H9 (cell line): ENCODE measurements around the gene IGF1. TPM values are rescaled to one million over a fixed set of nuclear protein-coding genes. Genes with fewer than 3 reads are reported as not detected.

ENCODE experiments used
- DNase-seq: peaks from one replicate; pipeline ENCODE4 v3.0.0-alpha.2; 2017
- H2AFZ ChIP-seq: one replicate; pipeline ENCODE4 v1.6.1; 2013; ENCODE audit warnings: mild to moderate bottlenecking, low read length, control low read depth, moderate library complexity
- H2AK5ac ChIP-seq: 2 replicates; pipeline ENCODE4 v1.6.1; 2013; ENCODE audit warnings: low read length, control low read depth, mixed read lengths; ENCODE audit not compliant: insufficient read length
- H2BK120ac ChIP-seq: one replicate; pipeline ENCODE4 v1.6.1; 2013; ENCODE audit warnings: low read depth, mild to moderate bottlenecking, low read length, control low read depth, inconsistent platforms; ENCODE audit not compliant: poor library complexity, severe bottlenecking
- H2BK12ac ChIP-seq: 2 replicates; pipeline ENCODE4 v1.6.1; 2013; ENCODE audit warnings: low read length, control low read depth, mixed read lengths, low read depth; ENCODE audit not compliant: insufficient read length
- H2BK15ac ChIP-seq: 2 replicates; pipeline ENCODE4 v1.6.1; 2013; ENCODE audit warnings: low read depth, low read length, control low read depth
- H2BK20ac ChIP-seq: one replicate; pipeline ENCODE4 v1.6.1; 2013; ENCODE audit warnings: low read depth, mild to moderate bottlenecking, low read length, control low read depth, inconsistent platforms; ENCODE audit not compliant: poor library complexity, severe bottlenecking
- H2BK5ac ChIP-seq: 2 replicates; pipeline ENCODE4 v1.6.1; 2013; ENCODE audit warnings: low read length, control low read depth, mixed read lengths; ENCODE audit not compliant: insufficient read length
- H3K14ac ChIP-seq: 2 replicates; pipeline ENCODE4 v1.6.1; 2013; ENCODE audit warnings: low read length, control low read depth; ENCODE audit not compliant: insufficient read depth
- H3K18ac ChIP-seq: 2 replicates; pipeline ENCODE4 v1.6.1; 2013; ENCODE audit warnings: low read depth, mild to moderate bottlenecking, mixed read lengths, low read length, control low read depth; ENCODE audit not compliant: insufficient read length
- H3K23ac ChIP-seq: 2 replicates; pipeline ENCODE4 v1.6.1; 2013; ENCODE audit warnings: low read length, control low read depth, mixed read lengths, low read depth; ENCODE audit not compliant: insufficient read length
- H3K23me2 ChIP-seq: 2 replicates; pipeline ENCODE4 v1.6.1; 2013; ENCODE audit warnings: low read depth, mild to moderate bottlenecking, mixed read lengths, low read length, control low read depth; ENCODE audit not compliant: insufficient read length, poor library complexity, severe bottlenecking
- H3K27ac ChIP-seq: 2 replicates; pipeline ENCODE4 v1.5.1; 2013; ENCODE audit warnings: low read length, control low read depth, mixed read lengths, low read depth; ENCODE audit not compliant: insufficient read length
- H3K27me3 ChIP-seq: 2 replicates; pipeline ENCODE4 v1.6.1; 2013; ENCODE audit warnings: low read length, control low read depth, inconsistent platforms; ENCODE audit not compliant: insufficient read depth
- H3K4ac ChIP-seq: 2 replicates; pipeline ENCODE4 v1.6.1; 2013; ENCODE audit warnings: low read depth, mild to moderate bottlenecking, control low read depth, inconsistent platforms, low read length, moderate library complexity
- H3K4me1 ChIP-seq: 2 replicates; pipeline ENCODE4 v1.6.1; 2013; ENCODE audit warnings: low read length, control low read depth, inconsistent platforms; ENCODE audit not compliant: insufficient read depth
- H3K4me2 ChIP-seq: 2 replicates; pipeline ENCODE4 v1.6.1; 2013; ENCODE audit warnings: low read length, control low read depth, mixed read lengths; ENCODE audit not compliant: insufficient read length, insufficient read depth
- H3K56ac ChIP-seq: 2 replicates; pipeline ENCODE4 v1.6.1; 2013; ENCODE audit warnings: low read depth, mild to moderate bottlenecking, mixed read lengths, low read length, control low read depth; ENCODE audit not compliant: insufficient read length
- H3K79me1 ChIP-seq: 2 replicates; pipeline ENCODE4 v1.6.1; 2013; ENCODE audit warnings: low read depth, mild to moderate bottlenecking, moderate library complexity, low read length, control low read depth, inconsistent platforms; ENCODE audit not compliant: insufficient read depth, poor library complexity, severe bottlenecking
- H3K79me2 ChIP-seq: 2 replicates; pipeline ENCODE4 v1.6.1; 2013; ENCODE audit warnings: low read length, control low read depth, inconsistent platforms; ENCODE audit not compliant: insufficient read depth
- H3K9ac ChIP-seq: 2 replicates; pipeline ENCODE4 v1.6.1; 2013; ENCODE audit warnings: low read length, control low read depth, mixed read lengths; ENCODE audit not compliant: insufficient read length; ENCODE audit errors: extremely low read depth
- H3K9me3 ChIP-seq: one replicate; pipeline ENCODE4 v1.6.1; 2013; ENCODE audit warnings: low read depth, low read length, inconsistent platforms; ENCODE audit not compliant: control insufficient read depth
- H3T11ph ChIP-seq: one replicate; pipeline ENCODE4 v1.6.1; 2013; ENCODE audit warnings: mild to moderate bottlenecking, low read length, control low read depth, inconsistent platforms
- H4K20me1 ChIP-seq: one replicate; pipeline ENCODE4 v1.6.1; 2013; ENCODE audit not compliant: control insufficient read depth, insufficient read length, insufficient read depth
- H4K5ac ChIP-seq: 2 replicates; pipeline ENCODE4 v1.6.1; 2013; ENCODE audit warnings: low read depth, mild to moderate bottlenecking, mixed read lengths, low read length, control low read depth; ENCODE audit not compliant: insufficient read length
- H4K8ac ChIP-seq: replicated peaks from 2 replicates; pipeline ENCODE4 v1.6.1; 2013; ENCODE audit warnings: low read length, control low read depth, mixed read lengths, low read depth; ENCODE audit not compliant: insufficient read length
- H4K91ac ChIP-seq: 2 replicates; pipeline ENCODE4 v1.6.1; 2013; ENCODE audit warnings: low read depth, mild to moderate bottlenecking, moderate library complexity, mixed read lengths, low read length, control low read depth; ENCODE audit not compliant: insufficient read length
- H3K27ac Mint-ChIP-seq, 3 experiments: 2 replicates in 2 of 3; 3 replicates in 1 of 3; pipeline ENCODE4 v1.8.0; 2020 to 2021; ENCODE audit warnings: mixed read lengths in 3 of 3, mild to moderate bottlenecking in 1 of 3, moderate library complexity in 1 of 3
- H3K27me3 Mint-ChIP-seq: 2 replicates; pipeline ENCODE4 v1.8.0; 2021; ENCODE audit warnings: low read depth, mild to moderate bottlenecking, moderate library complexity, mixed read lengths
- H3K36me3 Mint-ChIP-seq, 3 experiments: 2 replicates in 2 of 3; 3 replicates in 1 of 3; pipeline ENCODE4 v1.8.0; 2020 to 2021; ENCODE audit warnings: low read depth in 3 of 3, mixed read lengths in 3 of 3; ENCODE audit not compliant: insufficient read depth in 1 of 3
- H3K4me1 Mint-ChIP-seq, 2 experiments: 2 replicates each; pipeline ENCODE4 v1.8.0; 2020; ENCODE audit warnings: mixed read lengths in 2 of 2
- H3K4me3 Mint-ChIP-seq, 2 experiments: 2 replicates in 1 of 2; 3 replicates in 1 of 2; pipeline ENCODE4 v1.8.0; 2020 to 2021; ENCODE audit warnings: mild to moderate bottlenecking in 2 of 2, mixed read lengths in 2 of 2, moderate library complexity in 1 of 2
- H3K9me3 Mint-ChIP-seq, 2 experiments: 2 replicates in 1 of 2; 3 replicates in 1 of 2; pipeline ENCODE4 v1.8.0; 2020; ENCODE audit warnings: mild to moderate bottlenecking in 2 of 2, mixed read lengths in 2 of 2, moderate library complexity in 1 of 2
- CTCF ChIP-seq: fragments of 200-600 bp; sonication (generic); conservative IDR thresholded peaks from 3 replicates; pipeline ENCODE4 v1.8.0; 2021; ENCODE audit warnings: antibody characterized with exemption, mild to moderate bottlenecking
- WGBS: extraction: QIAGEN DNeasy Blood & Tissue Kit; methylation state at CpG from one replicate; pipeline ENCODE4 v1.1.7; 2013; ENCODE audit warnings: missing lambda C conversion rate, low lambda C conversion rate, mixed read lengths; ENCODE audit not compliant: insufficient read length; ENCODE audit errors: extremely low coverage; 5-methylcytosine and 5-hydroxymethylcytosine counted together
- total RNA-seq: library from RNA; stranded (reverse); gene quantifications from 2 replicates; pipeline ENCODE4 v1.2.1, GENCODE V29; 2021

The IGF1 gene
- total RNA-seq, 1 experiment from 2014 or later: not detected

GRCh38 chr12:102399653-102400052, 80.7 kb downstream of the IGF1 start:
- no peaks in the 10 kb centered on the region for H3K4me1 ChIP-seq
- no peak overlapping the region for H3K23ac ChIP-seq
- H3K27me3 ChIP-seq: no peaks in the 10 kb centered on the region
- Mint-ChIP-seq H3K4me3 (no peak overlapping the region), H3K27me3 (no peaks in the 10 kb centered on the region), H3K9me3 (no peaks in the 10 kb centered on the region), H3K4me1 (peaks cover 3 to 6% of the 10 kb centered on the region in 2 experiments), H3K27ac (no peak overlapping the region; a peak in 1 of 7 replicates), H3K36me3 (no peaks in the 10 kb centered on the region)
- H3K9ac ChIP-seq: no peak overlapping the region
- no peaks in the 10 kb centered on the region for H3K79me2 ChIP-seq
- H4K5ac ChIP-seq: no peak overlapping the region
- H3K56ac ChIP-seq: no peak overlapping the region
- no peak overlapping the region for H2BK20ac ChIP-seq
- no peak overlapping the region for H3T11ph ChIP-seq
- no peak overlapping the region for H2AFZ ChIP-seq
- H3K27ac ChIP-seq: no peak overlapping the region
- H2AK5ac ChIP-seq: no peak overlapping the region
- TF ChIP-seq CTCF: no peak
- H3K18ac ChIP-seq: no peak overlapping the region
- WGBS: no CpG with 5 or more reads among the region's 1 CpG
- H2BK15ac ChIP-seq: no peak overlapping the region
- no peaks in the 10 kb centered on the region for H4K20me1 ChIP-seq
- H2BK5ac ChIP-seq: no peak overlapping the region
- H3K14ac ChIP-seq: no peak overlapping the region
- no peak overlapping the region for H2BK120ac ChIP-seq
- no peaks in the 10 kb centered on the region for H3K79me1 ChIP-seq
- no peak overlapping the region for H4K8ac ChIP-seq
- H2BK12ac ChIP-seq: no peak overlapping the region
- H3K23me2 ChIP-seq: no peaks in the 10 kb centered on the region
- no peak overlapping the region for H3K4me2 ChIP-seq
- no peak overlapping the region for H4K91ac ChIP-seq
- H3K4ac ChIP-seq: no peak overlapping the region
- no peaks in the 10 kb centered on the region for H3K9me3 ChIP-seq
- no peak for DNase-seq
